IPS-18a (cell line): ENCODE measurements around the gene TRAPPC14.
"Not testable (repeated sequence)": the region's sequence is repeated elsewhere in the genome, so short reads cannot be mapped to it uniquely, and the experiment has no call there.

Source experiments
- H3K27ac ChIP-seq: one replicate; pipeline ENCODE4 v1.5.1; 2013; ENCODE audit warnings: low read length
- H3K27me3 ChIP-seq: one replicate; pipeline ENCODE4 v1.6.1; 2013; ENCODE audit warnings: mild to moderate bottlenecking, low read length; ENCODE audit not compliant: control insufficient read depth, insufficient read depth
- H3K36me3 ChIP-seq: one replicate; pipeline ENCODE4 v1.6.1; 2013; ENCODE audit warnings: low read depth, low read length; ENCODE audit not compliant: control insufficient read depth
- H3K4me1 ChIP-seq: one replicate; pipeline ENCODE4 v1.6.1; 2013; ENCODE audit warnings: low read depth, low read length; ENCODE audit not compliant: control insufficient read depth
- H3K4me3 ChIP-seq: one replicate; pipeline ENCODE4 v1.5.1; 2013; ENCODE audit warnings: low read length
- H3K9ac ChIP-seq: one replicate; pipeline ENCODE4 v1.6.1; 2013; ENCODE audit warnings: mild to moderate bottlenecking, low read length, moderate library complexity
- H3K9me3 ChIP-seq: one replicate; pipeline ENCODE4 v1.6.1; 2013; ENCODE audit warnings: low read depth, low read length; ENCODE audit not compliant: control insufficient read depth

The TRAPPC14 gene

GRCh38 chr7:100148225-100148558 is 10.3 kb downstream of the TRAPPC14 start:
- H3K27ac ChIP-seq: peak overlapping the region; percentile 24
- peaks cover 10% of the 10 kb centered on the region for H3K4me1 ChIP-seq
- no peaks in the 10 kb centered on the region for H3K9me3 ChIP-seq
- no peaks in the 10 kb centered on the region for H3K36me3 ChIP-seq
- H3K4me3 ChIP-seq: peak overlapping the region; percentile 28
- no peak overlapping the region for H3K9ac ChIP-seq
- no peaks in the 10 kb centered on the region for H3K27me3 ChIP-seq

GRCh38 chr7:100147278-100147677 is 11.2 kb downstream of the TRAPPC14 start:
- no peaks in the 10 kb centered on the region for H3K36me3 ChIP-seq
- no peak overlapping the region for H3K4me3 ChIP-seq

GRCh38 chr7:100146350-100146749 is 12.2 kb downstream of the TRAPPC14 start:
- not testable (repeated sequence) for H3K27ac ChIP-seq, H3K9ac ChIP-seq, H3K9me3 ChIP-seq, H3K27me3 ChIP-seq, H3K36me3 ChIP-seq, H3K4me3 ChIP-seq
- peaks cover 10% of the 10 kb centered on the region for H3K4me1 ChIP-seq

More at GRCh38 chr7:100147278-100147677, 11.2 kb downstream of the TRAPPC14 start:
- H3K9me3 ChIP-seq: no peaks in the 10 kb centered on the region
- H3K9ac ChIP-seq: no peak overlapping the region
- no peak overlapping the region for H3K27ac ChIP-seq
- H3K4me1 ChIP-seq: peaks cover 10% of the 10 kb centered on the region
- H3K27me3 ChIP-seq: no peaks in the 10 kb centered on the region

DNA sequence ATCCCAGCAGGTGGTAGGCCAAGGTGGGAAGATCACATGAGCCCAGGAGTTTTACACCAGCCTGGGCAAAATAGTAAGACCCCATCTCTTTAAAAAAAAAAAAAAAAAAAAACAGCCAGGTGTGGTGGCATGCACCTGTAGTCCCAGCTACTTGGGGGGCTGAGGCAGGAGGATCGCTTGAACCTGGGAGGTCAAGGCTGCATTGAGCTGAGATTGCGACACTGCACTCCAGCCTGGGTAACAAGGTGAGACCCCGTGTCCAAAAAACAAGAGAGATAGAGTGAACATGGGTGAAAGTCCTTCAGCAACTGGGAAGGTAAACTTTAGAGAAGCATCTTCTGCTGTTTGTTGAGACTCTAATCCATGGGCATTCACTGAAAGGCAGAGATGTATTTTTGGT is 16.1 kb downstream of the TRAPPC14 start:
- H3K36me3 ChIP-seq: no peaks in the 10 kb centered on the region
- no peaks in the 10 kb centered on the region for H3K27me3 ChIP-seq
- no peak overlapping the region for H3K4me3 ChIP-seq
- no peak overlapping the region for H3K9ac ChIP-seq
- H3K27ac ChIP-seq: no peak overlapping the region
- no peaks in the 10 kb centered on the region for H3K9me3 ChIP-seq
- no peaks in the 10 kb centered on the region for H3K4me1 ChIP-seq

- no peaks in the 10 kb centered on the region for H3K27me3 ChIP-seq
- no peaks in the 10 kb centered on the region for H3K9me3 ChIP-seq
- H3K27ac ChIP-seq: no peak overlapping the region
- no peaks in the 10 kb centered on the region for H3K4me1 ChIP-seq
- no peaks in the 10 kb centered on the region for H3K36me3 ChIP-seq
- no peak overlapping the region for H3K9ac ChIP-seq
- no peak overlapping the region for H3K4me3 ChIP-seq
Observed at GRCh38 chr7:100141555-100141949, 17.0 kb downstream of the TRAPPC14 start.

DNA sequence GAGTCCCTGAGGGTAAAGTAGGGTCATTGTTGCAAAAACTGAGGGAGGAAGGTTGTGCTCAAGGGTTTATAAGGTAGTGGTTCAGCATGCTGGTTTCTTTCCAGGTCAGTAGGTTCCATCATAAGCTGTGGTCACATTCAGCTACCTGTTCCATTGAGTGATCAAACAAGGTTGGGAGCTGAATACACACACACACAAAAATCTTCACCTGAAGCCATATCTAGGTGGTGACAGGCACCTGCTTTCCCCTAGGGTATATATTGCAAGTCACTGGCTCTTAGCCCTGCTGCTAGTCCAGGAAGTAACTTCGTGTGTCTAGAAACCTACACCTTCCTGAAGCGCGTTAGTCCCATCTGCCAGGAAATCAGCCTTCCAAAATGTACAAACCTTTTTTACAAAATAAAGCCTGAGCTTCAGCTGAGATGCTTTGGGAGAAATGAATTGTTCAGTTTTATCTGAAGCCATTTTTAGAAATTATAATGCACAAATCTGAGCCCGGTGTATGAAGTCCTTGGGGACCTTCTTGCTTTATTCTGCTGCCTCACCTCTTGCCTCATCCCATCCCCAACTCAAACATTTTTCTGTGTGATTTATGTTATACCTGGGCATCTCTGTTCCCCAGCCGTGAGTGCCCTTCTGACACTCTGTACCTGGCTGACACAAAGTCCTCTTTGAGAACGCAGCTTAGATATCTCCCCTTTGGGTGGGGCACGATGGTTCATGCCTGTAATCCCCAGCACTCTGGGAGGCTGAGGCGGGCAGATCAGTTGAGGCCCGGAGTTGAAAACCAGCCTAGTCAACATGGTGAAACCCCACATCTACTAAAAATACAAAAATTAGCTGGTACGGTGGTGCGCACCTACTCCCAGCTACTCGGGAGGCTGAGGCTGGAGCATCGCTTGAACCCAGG is 20.4 kb downstream of the TRAPPC14 start:
- H3K9ac ChIP-seq: no peak overlapping the region
- H3K27ac ChIP-seq: no peak overlapping the region

GRCh38 chr7:100132697-100133151 is 25.8 kb downstream of the TRAPPC14 start:
- no peaks in the 10 kb centered on the region for H3K36me3 ChIP-seq
- H3K4me3 ChIP-seq: no peak overlapping the region

More for the DNA sequence above, 20.4 kb downstream of the TRAPPC14 start:
- Histone ChIP-seq H3K9me3 (no peaks in the 10 kb centered on the region), H3K4me3 (no peak overlapping the region), H3K27me3 (no peaks in the 10 kb centered on the region), H3K4me1 (no peaks in the 10 kb centered on the region), H3K36me3 (no peaks in the 10 kb centered on the region)

GRCh38 chr7:100132126-100132525 is 26.4 kb downstream of the TRAPPC14 start:
- H3K4me1 ChIP-seq: peaks cover 4% of the 10 kb centered on the region
- H3K4me3 ChIP-seq: no peak overlapping the region
- H3K27me3 ChIP-seq: peaks cover 22% of the 10 kb centered on the region
- H3K9me3 ChIP-seq: no peaks in the 10 kb centered on the region
- no peaks in the 10 kb centered on the region for H3K36me3 ChIP-seq
- H3K27ac ChIP-seq: no peak overlapping the region
- H3K9ac ChIP-seq: no peak overlapping the region

More at GRCh38 chr7:100132697-100133151, 25.8 kb downstream of the TRAPPC14 start:
- Histone ChIP-seq H3K9me3 (no peaks in the 10 kb centered on the region), H3K27me3 (peaks cover 21% of the 10 kb centered on the region), H3K27ac (no peak overlapping the region), H3K9ac (no peak overlapping the region), H3K4me1 (peaks cover 4% of the 10 kb centered on the region)

DNA sequence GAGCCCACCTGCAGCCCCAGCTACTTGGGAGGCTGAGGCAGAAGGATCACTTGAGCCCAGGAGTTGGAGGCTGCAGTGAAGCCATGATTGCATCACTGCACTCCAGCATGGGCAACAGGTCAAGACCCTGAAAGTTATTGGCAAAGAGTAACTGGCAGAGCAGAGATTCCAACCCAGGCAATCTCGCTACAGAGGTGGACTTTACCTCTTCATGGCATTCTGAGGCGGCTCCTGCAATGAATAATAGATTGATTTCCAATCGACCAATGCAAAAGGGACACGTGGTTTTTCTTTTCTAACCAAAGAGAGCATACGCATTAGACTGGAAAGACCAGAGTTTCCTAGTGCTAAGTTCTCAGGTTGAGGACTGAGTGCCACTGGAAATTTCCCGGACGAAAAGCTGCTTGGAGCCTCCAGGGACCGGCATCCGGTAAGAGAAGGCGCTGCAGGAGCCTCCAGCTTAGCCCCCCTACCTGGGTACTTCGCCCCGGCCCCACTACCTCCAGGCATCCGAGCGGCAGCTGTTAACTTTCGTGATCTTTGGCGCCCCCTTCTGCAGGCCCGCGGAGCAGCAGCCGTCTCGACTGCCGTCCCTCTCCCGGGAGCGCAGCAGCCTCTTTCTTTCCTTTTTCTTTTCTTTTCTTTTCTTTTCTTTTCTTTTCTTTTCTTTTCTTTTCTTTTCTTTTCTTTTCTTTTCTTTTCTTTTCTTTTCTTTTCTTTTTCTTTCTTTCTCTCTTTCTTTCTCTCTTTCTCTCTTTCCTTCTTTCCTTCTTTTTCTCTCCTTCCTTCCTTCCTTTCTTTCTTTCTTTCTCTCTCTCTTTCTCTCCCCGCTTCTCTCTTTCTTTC is 27.7 kb downstream of the TRAPPC14 start:
- Histone ChIP-seq H3K9me3 (no peaks in the 10 kb centered on the region), H3K27ac (no peak overlapping the region), H3K9ac (no peak overlapping the region), H3K36me3 (no peaks in the 10 kb centered on the region), H3K27me3 (peaks cover 22% of the 10 kb centered on the region), H3K4me3 (peak overlapping the region; percentile 56), H3K4me1 (peaks cover 4% of the 10 kb centered on the region)

GRCh38 chr7:100130220-100130607 is 28.3 kb downstream of the TRAPPC14 start:
- not testable (repeated sequence) for H3K27ac ChIP-seq, H3K4me1 ChIP-seq, H3K9ac ChIP-seq, H3K4me3 ChIP-seq, H3K9me3 ChIP-seq, H3K36me3 ChIP-seq
- H3K27me3 ChIP-seq: peaks cover 22% of the 10 kb centered on the region

DNA sequence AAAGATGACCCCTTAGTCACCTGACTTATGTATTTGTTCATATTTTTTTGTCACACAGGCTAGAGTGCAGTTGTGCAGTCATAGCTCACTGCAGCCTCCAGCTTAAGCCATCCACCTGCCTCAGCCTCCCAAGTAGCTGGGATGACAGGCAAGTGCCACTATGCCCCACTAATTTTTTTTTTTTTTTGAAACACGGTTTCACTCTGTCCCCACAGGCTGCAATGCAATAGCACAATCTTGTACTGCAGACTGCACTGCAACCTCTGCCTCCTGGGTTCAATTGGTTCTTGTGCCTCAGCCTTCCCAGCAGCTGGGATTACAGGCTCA is 29.9 kb downstream of the TRAPPC14 start:
- peaks cover 22% of the 10 kb centered on the region for H3K27me3 ChIP-seq
- H3K4me1 ChIP-seq: peaks cover 4% of the 10 kb centered on the region
- H3K27ac ChIP-seq: no peak overlapping the region
- H3K9ac ChIP-seq: no peak overlapping the region
- no peaks in the 10 kb centered on the region for H3K36me3 ChIP-seq
- H3K4me3 ChIP-seq: peak overlapping the region; percentile 95
- H3K9me3 ChIP-seq: no peaks in the 10 kb centered on the region
